ENCODE measurements around the gene REC8. TPM values are rescaled to one million over a fixed set of nuclear protein-coding genes. Genes with fewer than 3 reads are reported as not detected.

Gene REC8
- total RNA-seq, 1 donor from 2014 or later, result 1.9 TPM

Other genes with a start within 250 kb of the REC8 start
- gene DHRS4, start 218.3 kb upstream of the REC8 start, total RNA-seq, result 35.2 and 37.6 TPM in 2 replicates
- 13.7 and 16.7 TPM in 2 replicates for gene DHRS4L2, start 183.2 kb upstream of the REC8 start, total RNA-seq
- gene CARMIL3, start 120.1 kb upstream of the REC8 start, total RNA-seq, result 0.34 and 0.50 TPM in 2 replicates
- gene CPNE6, start 100.5 kb upstream of the REC8 start, total RNA-seq, result not detected in 2 replicates
- gene PCK2, start 77.8 kb upstream of the REC8 start, total RNA-seq, result 137 and 156 TPM in 2 replicates
- gene DCAF11, start 57.3 kb upstream of the REC8 start, total RNA-seq, result 71.3 and 93.3 TPM in 2 replicates
- 1.1 and 1.7 TPM in 2 replicates for gene NRL, start 57.1 kb upstream of the REC8 start, total RNA-seq
- 0.28 and 0.34 TPM in 2 replicates for gene FITM1, start 41.4 kb upstream of the REC8 start, total RNA-seq
- 87.5 and 111 TPM in 2 replicates for gene PSME1, start 35.9 kb upstream of the REC8 start, total RNA-seq
- 9.5 and 15.7 TPM in 2 replicates for gene EMC9, start 30.5 kb upstream of the REC8 start, total RNA-seq
- gene PSME2, start 25.5 kb upstream of the REC8 start, total RNA-seq, result 39.0 and 51.0 TPM in 2 replicates
- gene RNF31, start 24.6 kb upstream of the REC8 start, total RNA-seq, result 33.7 and 37.6 TPM in 2 replicates
- gene IRF9, start 10.8 kb upstream of the REC8 start, total RNA-seq, result 36.1 and 47.5 TPM in 2 replicates
- 51.8 and 54.3 TPM in 2 replicates for gene IPO4, start 16.7 kb downstream of the REC8 start, total RNA-seq
- 54.3 and 65.7 TPM in 2 replicates for gene TM9SF1, start 23.4 kb downstream of the REC8 start, total RNA-seq
- gene TSSK4, start 33.6 kb downstream of the REC8 start, total RNA-seq, result 0.07 TPM in 1 of 2 replicates, not detected in the other
- 48.9 and 52.4 TPM in 2 replicates for gene CHMP4A, start 41.4 kb downstream of the REC8 start, total RNA-seq
- 4.6 and 12.3 TPM in 2 replicates for gene MDP1, start 44.0 kb downstream of the REC8 start, total RNA-seq
- gene NEDD8, start 60.3 kb downstream of the REC8 start, total RNA-seq, result 127 and 135 TPM in 2 replicates
- gene GMPR2, start 60.8 kb downstream of the REC8 start, total RNA-seq, result 72.0 and 80.0 TPM in 2 replicates
- gene TINF2, start 70.5 kb downstream of the REC8 start, total RNA-seq, result 57.8 and 143 TPM in 2 replicates
- 87.8 and 123 TPM in 2 replicates for gene TGM1, start 91.1 kb downstream of the REC8 start, total RNA-seq
- gene RABGGTA, start 99.5 kb downstream of the REC8 start, total RNA-seq, result 46.8 and 54.6 TPM in 2 replicates
- 19.8 and 27.9 TPM in 2 replicates for gene DHRS1, start 127.7 kb downstream of the REC8 start, total RNA-seq
- gene NOP9, start 127.8 kb downstream of the REC8 start, total RNA-seq, result 34.2 and 36.0 TPM in 2 replicates
- gene CIDEB, start 135.9 kb downstream of the REC8 start, total RNA-seq, result 1.0 and 2.8 TPM in 2 replicates
- gene LTB4R2, start 138.1 kb downstream of the REC8 start, total RNA-seq, result 9.6 and 39.9 TPM in 2 replicates
- 5.5 and 20.0 TPM in 2 replicates for gene LTB4R, start 139.4 kb downstream of the REC8 start, total RNA-seq
- 0.85 and 1.0 TPM in 2 replicates for gene ADCY4, start 163.0 kb downstream of the REC8 start, total RNA-seq
- gene RIPK3, start 167.9 kb downstream of the REC8 start, total RNA-seq, result 1.4 and 4.6 TPM in 2 replicates
- gene NFATC4, start 196.1 kb downstream of the REC8 start, total RNA-seq, result 3.4 and 9.5 TPM in 2 replicates
- gene NYNRIN, start 226.9 kb downstream of the REC8 start, total RNA-seq, result 2.4 and 23.3 TPM in 2 replicates